GM18498 (cell line): Measurements from ENCODE around the gene SMIM45.
"Not testable (repeated sequence)": the region's sequence is repeated elsewhere in the genome, so short reads cannot be mapped to it uniquely, and the experiment has no call there.

Source experiments
- ATAC-seq: cut with Tn5 transposase; IDR thresholded peaks from one replicate; pipeline ENCODE4 v1.9.1; 2021; ENCODE audit warnings: mild to moderate bottlenecking, moderate library complexity; ENCODE audit not compliant: unreplicated experiment

SMIM45 gene

GRCh38 chr22:41933411-41934177 is 18.4 kb upstream of the SMIM45 start:
- no peak for ATAC-seq

GRCh38 chr22:41934284-41935014 is 17.5 kb upstream of the SMIM45 start:
- no peak for ATAC-seq

- ATAC-seq = no peak
Observed at GRCh38 chr22:41935015-41935351, 17.0 kb upstream of the SMIM45 start.

GRCh38 chr22:41935509-41935908 is 16.4 kb upstream of the SMIM45 start:
- no peak for ATAC-seq

GRCh38 chr22:41936894-41937169 is 15.1 kb upstream of the SMIM45 start:
- ATAC-seq = no peak

GRCh38 chr22:41939981-41940831 is 11.7 kb upstream of the SMIM45 start:
- ATAC-seq = peak; percentile 58

GRCh38 chr22:41940832-41941765 is 10.9 kb upstream of the SMIM45 start:
- peak; percentile 36 for ATAC-seq

GRCh38 chr22:41943661-41944209 is 8.2 kb upstream of the SMIM45 start:
- no peak for ATAC-seq

GRCh38 chr22:41946629-41947423 is 5.1 kb upstream of the SMIM45 start, which contains the start of gene CENPM:
Gene CENPM, minus strand, starts transcription at chr22:41947152. Its CDS starts 76 bp downstream, at chr22:41947076.
- peak; percentile 86 for ATAC-seq

GRCh38 chr22:41947424-41948080 is 4.4 kb upstream of the SMIM45 start:
- no peak for ATAC-seq

- ATAC-seq = no peak
Observed at GRCh38 chr22:41948142-41948541, 3.8 kb upstream of the SMIM45 start.

- ATAC-seq = not testable (repeated sequence)
Observed at GRCh38 chr22:41948928-41949296, 3.0 kb upstream of the SMIM45 start.

GRCh38 chr22:41949297-41949965 is 2.5 kb upstream of the SMIM45 start:
- ATAC-seq = no peak

GRCh38 chr22:41952713-41953112 is 763 bp downstream of the SMIM45 start:
- ATAC-seq = no peak

GRCh38 chr22:41957941-41958556 is 6.1 kb downstream of the SMIM45 start:
- peak; percentile 5 for ATAC-seq

- no peak for ATAC-seq
Observed at GRCh38 chr22:41963453-41964111, 11.6 kb downstream of the SMIM45 start.

GRCh38 chr22:41964112-41964491 is 12.2 kb downstream of the SMIM45 start:
- no peak for ATAC-seq

GRCh38 chr22:41966225-41966606 is 14.3 kb downstream of the SMIM45 start:
- no peak for ATAC-seq
